ENCODE data around the gene GET3. TPM values are rescaled to one million over a fixed set of nuclear protein-coding genes. Genes with fewer than 3 reads are reported as not detected.

Gene GET3
- total and polyA plus RNA-seq, 2 of the 13 experiments (the other 11 are each of a cell fraction or from before 2014, with no cell fraction given): 57.7 to 59.4 TPM

DNA sequence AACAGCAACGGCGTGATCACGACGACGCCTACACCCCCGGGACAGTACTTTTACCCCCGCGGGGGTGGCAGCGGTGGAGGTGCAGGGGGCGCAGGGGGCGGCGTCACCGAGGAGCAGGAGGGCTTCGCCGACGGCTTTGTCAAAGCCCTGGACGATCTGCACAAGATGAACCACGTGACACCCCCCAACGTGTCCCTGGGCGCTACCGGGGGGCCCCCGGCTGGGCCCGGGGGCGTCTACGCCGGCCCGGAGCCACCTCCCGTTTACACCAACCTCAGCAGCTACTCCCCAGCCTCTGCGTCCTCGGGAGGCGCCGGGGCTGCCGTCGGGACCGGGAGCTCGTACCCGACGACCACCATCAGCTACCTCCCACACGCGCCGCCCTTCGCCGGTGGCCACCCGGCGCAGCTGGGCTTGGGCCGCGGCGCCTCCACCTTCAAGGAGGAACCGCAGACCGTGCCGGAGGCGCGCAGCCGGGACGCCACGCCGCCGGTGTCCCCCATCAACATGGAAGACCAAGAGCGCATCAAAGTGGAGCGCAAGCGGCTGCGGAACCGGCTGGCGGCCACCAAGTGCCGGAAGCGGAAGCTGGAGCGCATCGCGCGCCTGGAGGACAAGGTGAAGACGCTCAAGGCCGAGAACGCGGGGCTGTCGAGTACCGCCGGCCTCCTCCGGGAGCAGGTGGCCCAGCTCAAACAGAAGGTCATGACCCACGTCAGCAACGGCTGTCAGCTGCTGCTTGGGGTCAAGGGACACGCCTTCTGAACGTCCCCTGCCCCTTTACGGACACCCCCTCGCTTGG, 55.0 kb downstream of the GET3 start (continued):
- TF ChIP-seq, protein P1, sequence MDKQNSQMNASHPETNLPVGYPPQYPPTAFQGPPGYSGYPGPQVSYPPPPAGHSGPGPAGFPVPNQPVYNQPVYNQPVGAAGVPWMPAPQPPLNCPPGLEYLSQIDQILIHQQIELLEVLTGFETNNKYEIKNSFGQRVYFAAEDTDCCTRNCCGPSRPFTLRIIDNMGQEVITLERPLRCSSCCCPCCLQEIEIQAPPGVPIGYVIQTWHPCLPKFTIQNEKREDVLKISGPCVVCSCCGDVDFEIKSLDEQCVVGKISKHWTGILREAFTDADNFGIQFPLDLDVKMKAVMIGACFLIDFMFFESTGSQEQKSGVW (CRISPR knock-in tag; IDR thresholded peaks at IDR 0.05; ENCODE audit: borderline replicate concordance): no peak
- TF ChIP-seq NAIF1 (CRISPR knock-in tag; IDR thresholded peaks at IDR 0.05; ENCODE audit: borderline replicate concordance) (no peak; the same call in 1 of the 2 replicates), ONECUT2 (CRISPR knock-in tag; IDR thresholded peaks at IDR 0.05) (no peak), NFIB (CRISPR knock-in tag; IDR thresholded peaks at IDR 0.05; ENCODE audit: borderline replicate concordance) (no peak), ZNF350 (CRISPR knock-in tag; IDR thresholded peaks at IDR 0.05; ENCODE audit: borderline replicate concordance, low read depth) (0 out of 2 replicates have a peak, but pooled peaks have one; percentile 40), HES4 (CRISPR knock-in tag; IDR thresholded peaks at IDR 0.05; ENCODE audit: borderline replicate concordance) (peak; percentile 59; the same call in 1 of the 2 replicates), MXD1 (CRISPR knock-in tag; IDR thresholded peaks at IDR 0.05) (peak; percentile 89), RFXANK (CRISPR knock-in tag; IDR thresholded peaks at IDR 0.05) (no peak), MAFK (conservative IDR thresholded peaks at IDR 0.05 in 1 of 2, IDR thresholded peaks at IDR 0.05 in 1 of 2; ENCODE audit: low read length in 2 of 2) (no peak), ZNF616 (CRISPR knock-in tag; IDR thresholded peaks at IDR 0.05; ENCODE audit: low read depth) (no peak), FOSL2 (CRISPR knock-in tag; IDR thresholded peaks at IDR 0.05) (peak; percentile 39; the same call in 1 of the 2 replicates), REST (IDR thresholded peaks at IDR 0.05; ENCODE audit: borderline replicate concordance in 1 of 2, low read depth in 1 of 2, low read length in 2 of 2) (no peak), ZNF124 (CRISPR knock-in tag; IDR thresholded peaks at IDR 0.05) (no peak), ZNF772 (CRISPR knock-in tag; IDR thresholded peaks at IDR 0.05) (peak; percentile 52; the same call in 1 of the 2 replicates), ZNF619 (CRISPR knock-in tag; IDR thresholded peaks at IDR 0.05) (no peak), TSC22D2 (CRISPR knock-in tag; IDR thresholded peaks at IDR 0.05; ENCODE audit: borderline replicate concordance) (no peak), CENPX (CRISPR knock-in tag; IDR thresholded peaks at IDR 0.05) (no peak), TARDBP (CRISPR knock-in tag; IDR thresholded peaks at IDR 0.05) (peak; percentile 18; the same call in 1 of the 2 replicates), ZNF550 (CRISPR knock-in tag; IDR thresholded peaks at IDR 0.05; ENCODE audit: borderline replicate concordance) (no peak), SMARCC2 (IDR thresholded peaks at IDR 0.05) (no peak), ZNF33B (CRISPR knock-in tag; IDR thresholded peaks at IDR 0.05) (no peak; the same call in 1 of the 2 replicates), ZNF460 (CRISPR knock-in tag; IDR thresholded peaks at IDR 0.05; ENCODE audit: borderline replicate concordance) (no peak), ZBTB7A (CRISPR knock-in tag; IDR thresholded peaks at IDR 0.05) (0 out of 2 replicates have a peak, but pooled peaks have one; percentile 23)
- TF ChIP-seq, protein P2, sequence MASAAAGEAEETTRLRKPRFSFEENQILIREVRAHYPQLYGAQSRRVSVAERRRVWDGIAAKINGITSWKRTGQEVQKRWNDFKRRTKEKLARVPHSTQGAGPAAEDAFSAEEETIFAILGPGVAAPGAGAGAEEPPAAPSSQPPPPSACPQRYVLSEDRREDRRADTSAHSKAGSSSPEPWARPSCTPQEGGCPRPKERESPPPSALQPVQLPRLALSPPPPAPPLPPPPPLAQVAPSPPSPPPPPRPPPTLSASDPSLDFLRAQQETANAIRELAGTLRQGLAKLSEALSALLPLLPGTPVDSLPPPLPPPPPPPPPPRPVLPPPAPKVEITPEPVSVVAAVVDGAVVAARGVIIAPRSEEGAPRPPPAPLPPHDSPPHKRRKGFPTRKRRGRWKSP (CRISPR knock-in tag; IDR thresholded peaks at IDR 0.05): peak; percentile 71; the same call in 1 of the 2 replicates

Measured in HepG2 (cell line).